HG02642 (cell line): Measurements from ENCODE around the gene PADI6.
"Not testable (repeated sequence)": the region's sequence is repeated elsewhere in the genome, so short reads cannot be mapped to it uniquely, and the experiment has no call there.

ENCODE experiments used
- ATAC-seq: cut with Tn5 transposase; IDR thresholded peaks from one replicate; pipeline ENCODE4 v1.9.1; 2021; ENCODE audit warnings: mild to moderate bottlenecking; ENCODE audit not compliant: unreplicated experiment, poor library complexity

PADI6 gene

GRCh38 chr1:17371896-17372295 lies at the start of gene PADI6:
Gene PADI6, plus strand, starts transcription at chr1:17372196. Its CDS starts 50 bp downstream, at chr1:17372246.
- no peak for ATAC-seq

- no peak for ATAC-seq
These were observed 43.1 kb upstream of the PADI6 start for GRCh38 chr1:17328855-17329254.

GRCh38 chr1:17329610-17330009 lies 42.4 kb upstream of the PADI6 start:
- no peak for ATAC-seq

- ATAC-seq = no peak
These were observed 41.1 kb upstream of the PADI6 start for GRCh38 chr1:17330856-17331255.

- ATAC-seq = no peak
These were observed 38.9 kb upstream of the PADI6 start for GRCh38 chr1:17333081-17333480.

- no peak for ATAC-seq
These were observed 35.9 kb upstream of the PADI6 start for GRCh38 chr1:17335821-17336710.

- ATAC-seq = no peak
These were observed 33.1 kb upstream of the PADI6 start for GRCh38 chr1:17338706-17339493.

- no peak for ATAC-seq
These were observed 32.5 kb upstream of the PADI6 start for GRCh38 chr1:17339521-17339920.

- no peak for ATAC-seq
These were observed 31.6 kb upstream of the PADI6 start for GRCh38 chr1:17340358-17340757.

GRCh38 chr1:17342014-17342441 lies 30.0 kb upstream of the PADI6 start:
- no peak for ATAC-seq

- ATAC-seq = not testable (repeated sequence)
These were observed 26.5 kb upstream of the PADI6 start for GRCh38 chr1:17345506-17345905.

GRCh38 chr1:17346046-17346789 lies 25.8 kb upstream of the PADI6 start:
- ATAC-seq = no peak

- no peak for ATAC-seq
These were observed 24.0 kb upstream of the PADI6 start for GRCh38 chr1:17347769-17348592.

- no peak for ATAC-seq
These were observed 23.3 kb upstream of the PADI6 start for GRCh38 chr1:17348593-17349234.

- no peak for ATAC-seq
These were observed 21.9 kb upstream of the PADI6 start for GRCh38 chr1:17350083-17350482.

GRCh38 chr1:17350928-17351446 lies 21.0 kb upstream of the PADI6 start:
- no peak for ATAC-seq

- no peak for ATAC-seq
These were observed 20.2 kb upstream of the PADI6 start for GRCh38 chr1:17351598-17352324.

GRCh38 chr1:17352419-17352909 lies 19.5 kb upstream of the PADI6 start:
- no peak for ATAC-seq
